ENCODE data around the gene NR2C1.
A peak's percentile ranks its signal among the peaks of the same experiment; 100 is the strongest.
"Not testable (repeated sequence)": the region's sequence is repeated elsewhere in the genome, so short reads cannot be mapped to it uniquely, and the experiment has no call there.

The NR2C1 gene

GRCh38 chr12:95072900-95073697 is at the start of gene NR2C1:
Gene NR2C1 (minus strand): TSS chr12:95073618. CDS start chr12:95067384, 6,234 bp downstream.
- peak within 1 kb of the TSS; percentile 88 for H3K4me3 ChIP-seq (ENCODE audit: low read length)
- TF ChIP-seq ZNF274 (IDR thresholded peaks at IDR 0.05; ENCODE audit: low read depth, low read length): no peak

GRCh38 chr12:95118788-95119179 is 45.4 kb upstream of the NR2C1 start:
- H3K4me3 ChIP-seq (ENCODE audit: low read length): no peak overlapping the region
- no peak for TF ChIP-seq ZNF274 (IDR thresholded peaks at IDR 0.05; ENCODE audit: low read depth, low read length)

- TF ChIP-seq ZNF274 (IDR thresholded peaks at IDR 0.05; ENCODE audit: low read depth, low read length): no peak
- no peak overlapping the region for H3K4me3 ChIP-seq (ENCODE audit: low read length)
Measured at GRCh38 chr12:95118138-95118787, 44.8 kb upstream of the NR2C1 start.

- no peak overlapping the region for H3K4me3 ChIP-seq (ENCODE audit: low read length)
- no peak for TF ChIP-seq ZNF274 (IDR thresholded peaks at IDR 0.05; ENCODE audit: low read depth, low read length)
Measured at GRCh38 chr12:95117178-95117599, 43.8 kb upstream of the NR2C1 start.

- no peak overlapping the region for H3K4me3 ChIP-seq (ENCODE audit: low read length)
- TF ChIP-seq ZNF274 (IDR thresholded peaks at IDR 0.05; ENCODE audit: low read depth, low read length): no peak
Measured at GRCh38 chr12:95116773-95117172, 43.4 kb upstream of the NR2C1 start.

GRCh38 chr12:95116341-95116740 is 42.9 kb upstream of the NR2C1 start:
- H3K4me3 ChIP-seq (ENCODE audit: low read length): no peak overlapping the region
- no peak for TF ChIP-seq ZNF274 (IDR thresholded peaks at IDR 0.05; ENCODE audit: low read depth, low read length)

- no peak for TF ChIP-seq ZNF274 (IDR thresholded peaks at IDR 0.05; ENCODE audit: low read depth, low read length)
- H3K4me3 ChIP-seq (ENCODE audit: low read length): no peak overlapping the region
Measured at GRCh38 chr12:95115641-95116040, 42.2 kb upstream of the NR2C1 start.

- H3K4me3 ChIP-seq (ENCODE audit: low read length): no peak overlapping the region
- TF ChIP-seq ZNF274 (IDR thresholded peaks at IDR 0.05; ENCODE audit: low read depth, low read length): no peak
Measured at GRCh38 chr12:95114766-95115405, 41.5 kb upstream of the NR2C1 start.

- TF ChIP-seq ZNF274 (IDR thresholded peaks at IDR 0.05; ENCODE audit: low read depth, low read length): no peak
- no peak overlapping the region for H3K4me3 ChIP-seq (ENCODE audit: low read length)
Measured at GRCh38 chr12:95107362-95107761, 33.9 kb upstream of the NR2C1 start.

- no peak for TF ChIP-seq ZNF274 (IDR thresholded peaks at IDR 0.05; ENCODE audit: low read depth, low read length)
- H3K4me3 ChIP-seq (ENCODE audit: low read length): no peak overlapping the region
Measured at GRCh38 chr12:95105540-95105939, 32.1 kb upstream of the NR2C1 start.

GRCh38 chr12:95104919-95105452 is 31.6 kb upstream of the NR2C1 start:
- no peak for TF ChIP-seq ZNF274 (IDR thresholded peaks at IDR 0.05; ENCODE audit: low read depth, low read length)
- no peak overlapping the region for H3K4me3 ChIP-seq (ENCODE audit: low read length)

- no peak for TF ChIP-seq ZNF274 (IDR thresholded peaks at IDR 0.05; ENCODE audit: low read depth, low read length)
- peak overlapping the region; percentile 17; the same call in 1 of the 2 replicates for H3K4me3 ChIP-seq (ENCODE audit: low read length)
Measured at GRCh38 chr12:95102916-95103671, 29.7 kb upstream of the NR2C1 start.

- H3K4me3 ChIP-seq (ENCODE audit: low read length): not testable (repeated sequence)
Measured at GRCh38 chr12:95101957-95102356, 28.5 kb upstream of the NR2C1 start.

Data from GM08714 (cell line).